Body of pancreas (tissue), 4 donors: ENCODE data around the gene PLK5.

Experiments
- CTCF ChIP-seq, 7 experiments: fragments of 450-650 bp in 4 of 7; fragments of 200-600 bp in 3 of 7; sonication (generic) in 3 of 7; IDR thresholded peaks; one replicate each; pipeline ENCODE4 v1.5.1; 2016 to 2019; ENCODE audit warnings: antibody characterized with exemption in 7 of 7
- POLR2A ChIP-seq, 3 donors: fragments of 450-650 bp; IDR thresholded peaks; one replicate each; pipeline ENCODE4 v1.6.1; 2016; ENCODE audit warnings: antibody characterized with exemption in 3 of 3, mild to moderate bottlenecking in 2 of 3

GRCh38 chr19:1525343-1525742 is 1.5 kb downstream of the PLK5 start:
- TF ChIP-seq CTCF (IDR thresholded peaks at IDR 0.05) (no peak), POLR2A (IDR thresholded peaks at IDR 0.05) (no peak)
